ENCODE measurements around the gene ULBP3.
"Not testable (repeated sequence)": the region's sequence is repeated elsewhere in the genome, so short reads cannot be mapped to it uniquely, and the experiment has no call there.

Gene ULBP3

DNA sequence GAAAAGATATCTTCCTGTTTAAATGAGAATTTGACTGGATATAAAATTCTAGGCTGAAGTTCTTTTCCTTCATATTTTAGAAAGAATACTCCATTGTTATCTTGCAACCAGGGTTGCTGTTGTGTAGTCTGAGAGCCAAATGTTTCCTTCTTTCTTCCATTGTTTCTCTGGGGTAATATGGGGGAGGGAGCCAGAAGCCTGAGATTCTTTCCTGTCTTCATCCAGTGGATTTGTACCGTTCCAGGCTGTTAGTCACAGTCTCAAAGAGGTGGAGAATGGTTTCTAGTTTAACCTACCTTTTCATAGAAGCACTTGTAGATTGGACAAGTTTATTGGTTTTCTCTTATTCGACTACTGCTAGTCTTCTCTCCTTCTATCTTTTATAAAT lies 6.1 kb upstream of the ULBP3 start:
- Histone ChIP-seq H3K27me3 (ENCODE audit: control insufficient read depth, low read length) (peaks cover 13% of the 10 kb centered on the region), H3K79me2 (ENCODE audit: control insufficient read depth, low read length) (no peaks in the 10 kb centered on the region), H3K4me1 (ENCODE audit: control insufficient read depth, low read length) (peaks cover 8% of the 10 kb centered on the region; the same call in 1 of the 2 replicates), H3K4me2 (ENCODE audit: low read length) (no peak overlapping the region), H3K36me3 (ENCODE audit: control insufficient read depth, low read length) (no peaks in the 10 kb centered on the region), H3F3A (ENCODE audit: control insufficient read depth, insufficient read depth) (no peaks in the 10 kb centered on the region), H3K9me2 (replicated peaks; ENCODE audit: control insufficient read depth, low read length) (no peaks in the 10 kb centered on the region), H3K9me3 (ENCODE audit: control insufficient read depth, insufficient read depth, low read length) (no peaks in the 10 kb centered on the region), H3K4me3 (ENCODE audit: low read length) (no peak overlapping the region), H3K27ac (ENCODE audit: low read depth, low read length) (no peak overlapping the region), H4K20me1 (ENCODE audit: control insufficient read depth, insufficient read depth, low read depth, low read length) (no peaks in the 10 kb centered on the region)
- TF ChIP-seq, protein P1, sequence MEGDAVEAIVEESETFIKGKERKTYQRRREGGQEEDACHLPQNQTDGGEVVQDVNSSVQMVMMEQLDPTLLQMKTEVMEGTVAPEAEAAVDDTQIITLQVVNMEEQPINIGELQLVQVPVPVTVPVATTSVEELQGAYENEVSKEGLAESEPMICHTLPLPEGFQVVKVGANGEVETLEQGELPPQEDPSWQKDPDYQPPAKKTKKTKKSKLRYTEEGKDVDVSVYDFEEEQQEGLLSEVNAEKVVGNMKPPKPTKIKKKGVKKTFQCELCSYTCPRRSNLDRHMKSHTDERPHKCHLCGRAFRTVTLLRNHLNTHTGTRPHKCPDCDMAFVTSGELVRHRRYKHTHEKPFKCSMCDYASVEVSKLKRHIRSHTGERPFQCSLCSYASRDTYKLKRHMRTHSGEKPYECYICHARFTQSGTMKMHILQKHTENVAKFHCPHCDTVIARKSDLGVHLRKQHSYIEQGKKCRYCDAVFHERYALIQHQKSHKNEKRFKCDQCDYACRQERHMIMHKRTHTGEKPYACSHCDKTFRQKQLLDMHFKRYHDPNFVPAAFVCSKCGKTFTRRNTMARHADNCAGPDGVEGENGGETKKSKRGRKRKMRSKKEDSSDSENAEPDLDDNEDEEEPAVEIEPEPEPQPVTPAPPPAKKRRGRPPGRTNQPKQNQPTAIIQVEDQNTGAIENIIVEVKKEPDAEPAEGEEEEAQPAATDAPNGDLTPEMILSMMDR (IDR thresholded peaks at IDR 0.05; ENCODE audit: low read depth, low read length, poor library complexity, severe bottlenecking): no peak
- TF ChIP-seq EZH2phosphoT487 (IDR thresholded peaks at IDR 0.05; ENCODE audit: borderline replicate concordance, low read length): no peak

DNA sequence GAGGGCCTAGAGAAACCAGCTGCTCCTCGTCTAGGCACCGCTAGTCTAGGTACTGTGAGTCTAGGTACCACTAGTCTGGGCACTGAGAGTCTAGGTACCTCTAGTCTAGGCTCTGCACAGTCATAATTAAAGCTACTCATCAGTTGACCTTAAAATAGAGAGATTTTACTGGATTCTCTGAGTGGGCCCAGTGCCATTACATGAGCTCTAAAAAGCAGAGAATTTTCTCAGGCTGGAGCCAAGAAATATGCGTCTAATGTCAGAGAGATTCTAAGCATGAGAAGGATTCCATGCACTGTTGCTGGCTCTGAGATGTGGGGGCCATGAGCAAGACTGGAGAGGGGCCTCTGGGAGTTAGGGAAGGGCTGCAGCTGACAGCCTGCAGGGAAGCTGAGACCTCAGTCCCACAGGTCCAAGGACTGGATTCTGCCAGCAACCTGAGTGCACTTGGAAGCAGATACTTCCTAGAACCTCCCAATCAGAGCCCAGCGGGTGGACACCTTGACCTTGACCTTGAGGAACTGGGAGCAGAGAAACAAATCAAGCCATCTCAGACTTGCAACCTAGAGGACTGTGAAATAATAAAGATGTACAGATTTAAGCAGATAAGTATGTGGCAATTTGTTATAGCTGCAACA lies 5.6 kb upstream of the ULBP3 start:
- H3F3A ChIP-seq (ENCODE audit: control insufficient read depth, insufficient read depth); H3K79me2 ChIP-seq (ENCODE audit: control insufficient read depth, low read length); H3K4me3 ChIP-seq (ENCODE audit: low read length); H3K36me3 ChIP-seq (ENCODE audit: control insufficient read depth, low read length); H3K4me1 ChIP-seq (ENCODE audit: control insufficient read depth, low read length); H3K9me2 ChIP-seq (replicated peaks; ENCODE audit: control insufficient read depth, low read length); H3K9me3 ChIP-seq (ENCODE audit: control insufficient read depth, insufficient read depth, low read length); H3K27ac ChIP-seq (ENCODE audit: low read depth, low read length); H4K20me1 ChIP-seq (ENCODE audit: control insufficient read depth, insufficient read depth, low read depth, low read length); H3K4me2 ChIP-seq (ENCODE audit: low read length): not testable (repeated sequence)
- H3K27me3 ChIP-seq (ENCODE audit: control insufficient read depth, low read length): peaks cover 13% of the 10 kb centered on the region

DNA sequence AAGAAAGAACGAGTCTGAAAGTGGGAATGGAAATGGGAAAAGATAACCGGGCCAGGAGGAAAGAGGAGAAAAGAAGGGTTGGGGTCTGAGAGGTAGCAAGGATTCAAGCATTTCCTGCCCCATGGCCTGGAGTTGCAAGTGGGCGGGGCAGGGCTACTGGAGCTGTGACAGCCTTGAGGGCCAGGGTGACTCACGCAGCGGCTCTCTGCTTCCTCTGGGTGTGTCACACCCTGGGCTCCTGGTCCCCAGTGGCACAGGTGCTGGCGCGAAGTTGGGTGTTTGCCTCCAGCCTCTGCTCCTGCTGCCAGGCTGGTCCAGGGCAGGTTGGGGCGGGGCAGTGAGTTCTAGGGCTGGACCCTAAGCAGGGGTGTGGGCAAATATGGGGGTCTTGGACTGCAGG lies 3.3 kb upstream of the ULBP3 start:
- H3K4me1 ChIP-seq (ENCODE audit: control insufficient read depth, low read length): peaks cover 17% of the 10 kb centered on the region
- peaks cover 13% of the 10 kb centered on the region for H3K27me3 ChIP-seq (ENCODE audit: control insufficient read depth, low read length)
- H3F3A ChIP-seq (ENCODE audit: control insufficient read depth, insufficient read depth): no peaks in the 10 kb centered on the region
- no peaks in the 10 kb centered on the region for H3K79me2 ChIP-seq (ENCODE audit: control insufficient read depth, low read length)
- no peaks in the 10 kb centered on the region for H3K36me3 ChIP-seq (ENCODE audit: control insufficient read depth, low read length)
- TF ChIP-seq, protein P1 (IDR thresholded peaks at IDR 0.05; ENCODE audit: low read depth, low read length, poor library complexity, severe bottlenecking): no peak
- no peak for TF ChIP-seq EZH2phosphoT487 (IDR thresholded peaks at IDR 0.05; ENCODE audit: borderline replicate concordance, low read length)
- no peaks in the 10 kb centered on the region for H3K9me3 ChIP-seq (ENCODE audit: control insufficient read depth, insufficient read depth, low read length)
- H3K4me2 ChIP-seq (ENCODE audit: low read length): no peak overlapping the region
- no peaks in the 10 kb centered on the region for H3K9me2 ChIP-seq (replicated peaks; ENCODE audit: control insufficient read depth, low read length)
- no peaks in the 10 kb centered on the region for H4K20me1 ChIP-seq (ENCODE audit: control insufficient read depth, insufficient read depth, low read depth, low read length)
- no peak overlapping the region for H3K27ac ChIP-seq (ENCODE audit: low read depth, low read length)
- H3K4me3 ChIP-seq (ENCODE audit: low read length): no peak overlapping the region

DNA sequence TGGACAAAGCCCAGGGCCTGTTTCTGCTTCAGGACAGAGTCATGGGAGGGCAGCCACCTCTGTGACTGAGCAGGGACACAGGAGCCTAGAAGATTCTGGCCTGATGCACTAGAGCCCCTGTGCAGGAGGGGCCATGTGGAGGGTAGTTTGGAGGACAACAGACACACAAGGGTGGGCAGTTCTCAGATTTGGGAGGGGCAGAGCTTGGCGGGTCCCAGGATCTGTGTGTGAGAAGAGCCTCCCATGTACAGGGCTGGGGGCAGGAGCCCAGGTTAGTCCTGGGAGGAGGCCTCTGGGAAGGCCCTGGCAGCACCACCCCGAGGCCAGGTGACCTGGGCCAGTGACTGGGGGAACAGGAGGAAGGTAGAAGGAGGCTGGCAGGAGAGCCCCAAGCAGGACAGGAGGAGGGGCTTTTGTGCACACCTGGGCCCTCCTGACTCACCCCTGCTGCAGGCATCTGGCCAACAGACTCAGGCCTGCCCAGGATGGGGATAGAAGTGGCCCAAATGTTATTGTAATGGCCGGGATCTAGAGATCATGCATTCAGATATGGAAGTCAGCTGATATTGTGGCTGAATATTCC lies 1.4 kb upstream of the ULBP3 start:
- H3K9me3 ChIP-seq (ENCODE audit: control insufficient read depth, insufficient read depth, low read length): no peaks in the 10 kb centered on the region
- peaks cover 17% of the 10 kb centered on the region for H3K4me1 ChIP-seq (ENCODE audit: control insufficient read depth, low read length)
- no peaks in the 10 kb centered on the region for H3F3A ChIP-seq (ENCODE audit: control insufficient read depth, insufficient read depth)
- H3K9me2 ChIP-seq (replicated peaks; ENCODE audit: control insufficient read depth, low read length): no peaks in the 10 kb centered on the region
- no peak overlapping the region for H3K4me3 ChIP-seq (ENCODE audit: low read length)
- no peak overlapping the region for H3K4me2 ChIP-seq (ENCODE audit: low read length)
- no peaks in the 10 kb centered on the region for H3K36me3 ChIP-seq (ENCODE audit: control insufficient read depth, low read length)
- H3K27ac ChIP-seq (ENCODE audit: low read depth, low read length): no peak overlapping the region
- H3K79me2 ChIP-seq (ENCODE audit: control insufficient read depth, low read length): no peaks in the 10 kb centered on the region
- TF ChIP-seq, protein P1 (IDR thresholded peaks at IDR 0.05; ENCODE audit: low read depth, low read length, poor library complexity, severe bottlenecking): no peak
- TF ChIP-seq EZH2phosphoT487 (IDR thresholded peaks at IDR 0.05; ENCODE audit: borderline replicate concordance, low read length): no peak
- peaks cover 2% of the 10 kb centered on the region for H3K27me3 ChIP-seq (ENCODE audit: control insufficient read depth, low read length)
- no peaks in the 10 kb centered on the region for H4K20me1 ChIP-seq (ENCODE audit: control insufficient read depth, insufficient read depth, low read depth, low read length)
